Spleen (tissue), 11 donors: ENCODE data around the gene TP73. TPM values are rescaled to one million over a fixed set of nuclear protein-coding genes. Genes with fewer than 3 reads are reported as not detected.
A peak's percentile ranks its signal among the peaks of the same experiment; 100 is the strongest.

ENCODE experiments used
- DNase-seq: peaks from one replicate; pipeline ENCODE4 v3.0.0-alpha.2; 2020
- H3K27ac ChIP-seq, 8 donors: fragments of 200-600 bp; sonication (generic) in 7 of 8; 1 replicate in 4 of 8; 2 replicates in 4 of 8; pipeline versions ENCODE4 v1.5.0 to v1.8.0; 2016 to 2021; ENCODE audit warnings: inconsistent platforms in 4 of 8, mild to moderate bottlenecking in 4 of 8, moderate library complexity in 1 of 8
- H3K27me3 ChIP-seq, 7 donors: fragments of 200-600 bp; sonication (generic) in 6 of 7; replicated peaks in 1 of 7; 1 replicate in 4 of 7; 2 replicates in 3 of 7; pipeline versions ENCODE4 v1.5.0 to v1.8.0; 2016 to 2021; ENCODE audit warnings: inconsistent platforms in 3 of 7, mild to moderate bottlenecking in 1 of 7
- H3K36me3 ChIP-seq, 6 donors: fragments of 200-600 bp; sonication (generic) in 5 of 6; 1 replicate in 4 of 6; 2 replicates in 2 of 6; pipeline versions ENCODE4 v1.5.0 to v1.8.0; 2016 to 2021; ENCODE audit warnings: inconsistent platforms in 2 of 6
- H3K4me1 ChIP-seq, 6 donors: fragments of 200-600 bp; sonication (generic) in 5 of 6; 1 replicate in 3 of 6; 2 replicates in 3 of 6; pipeline versions ENCODE4 v1.5.0 to v1.8.0; 2016 to 2021; ENCODE audit warnings: inconsistent platforms in 3 of 6
- H3K4me3 ChIP-seq, 8 donors: fragments of 200-600 bp; sonication (generic) in 7 of 8; 1 replicate in 4 of 8; 2 replicates in 4 of 8; pipeline versions ENCODE4 v1.5.0 to v1.8.0; 2016 to 2021; ENCODE audit warnings: inconsistent platforms in 4 of 8, mild to moderate bottlenecking in 4 of 8, moderate library complexity in 2 of 8
- H3K9me3 ChIP-seq, 8 donors: fragments of 200-600 bp; sonication (generic) in 7 of 8; 1 replicate in 4 of 8; 2 replicates in 4 of 8; pipeline versions ENCODE4 v1.5.0 to v1.8.0; 2016 to 2021; ENCODE audit warnings: inconsistent platforms in 4 of 8
- POLR2A ChIP-seq, 3 donors: fragments of 450-650 bp; IDR thresholded peaks; one replicate each; pipeline ENCODE4 v1.5.1; 2017; ENCODE audit warnings: antibody characterized with exemption in 3 of 3, mild to moderate bottlenecking in 1 of 3
- POLR2AphosphoS5 ChIP-seq, 3 donors: sonication (generic); formaldehyde crosslinking; IDR thresholded peaks; one replicate each; pipeline ENCODE4 v1.5.1; 2017; ENCODE audit warnings: antibody characterized with exemption in 3 of 3
- WGBS, 5 donors: extraction: QIAGEN DNeasy Blood & Tissue Kit in 3 of 5; methylation state at CpG; one replicate each; pipeline versions ENCODE4 v1.1.5 to v1.1.7; 2013 to 2018; 5-methylcytosine and 5-hydroxymethylcytosine counted together
- intact Hi-C: fragments of 100-400 bp; cut with DNase I; formaldehyde crosslinking; loops from one replicate; pipeline ENCODE4 v1.15.0; 2023; ENCODE audit warnings: low total_unique reads
- polyA plus RNA-seq, 3 donors: library from polyadenylated mRNA; stranded (reverse); fragments of 200-250 nt; gene quantifications; one replicate each; pipeline ENCODE4 v1.2.1, GENCODE V29; 2013
- total RNA-seq, 7 donors: library from RNA; depleted of rRNA in 3 of 7; stranded (reverse); fragments of >200 nt in 3 of 7; fragmentation: NEBNext Ultra II Directional in 4 of 7; extraction: Animal tissue kit (Norgen Biotek cat#: 25700) in 4 of 7; gene quantifications; one replicate each; pipeline versions ENCODE4 v1.1.0 to v1.2.1, GENCODE V29; 2016 to 2021
- TF ChIP-seq, protein P1 (sequence below), 11 experiments: fragments of 200-600 bp in 7 of 11; fragments of 450-650 bp in 4 of 11; sonication (generic) in 4 of 11; IDR thresholded peaks in 8 of 11; conservative IDR thresholded peaks in 3 of 11; 1 replicate in 7 of 11; 2 replicates in 4 of 11; pipeline versions ENCODE4 v1.4.0 to v1.8.0; 2016 to 2021; ENCODE audit warnings: antibody characterized with exemption in 11 of 11, inconsistent platforms in 4 of 11, mild to moderate bottlenecking in 1 of 11
- donor health status: healthy with polysubstance abuse.
- donor health status: DM: no; HTN: no; CAD: no; lungs with moderate emphysema.
- donor health status: DM: no; HTN: no; CAD: no.
- donor health status: Bipolar disorder and iron deficiency.
- donor health status: healthy.
- donor health status: DM: no; HTN: no; CAD: no.
- donor health status: DM: yes; HTN: yes; CAD: no.

The TP73 gene
- total and polyA plus RNA-seq, 10 donors: 0.11 to 4.3 (median 0.96) TPM

- TF ChIP-seq POLR2AphosphoS5 (IDR thresholded peaks at IDR 0.05) (peak in 1 of 3 donors; percentile 16), POLR2A (IDR thresholded peaks at IDR 0.05) (no peak)
- TF ChIP-seq, protein P1, sequence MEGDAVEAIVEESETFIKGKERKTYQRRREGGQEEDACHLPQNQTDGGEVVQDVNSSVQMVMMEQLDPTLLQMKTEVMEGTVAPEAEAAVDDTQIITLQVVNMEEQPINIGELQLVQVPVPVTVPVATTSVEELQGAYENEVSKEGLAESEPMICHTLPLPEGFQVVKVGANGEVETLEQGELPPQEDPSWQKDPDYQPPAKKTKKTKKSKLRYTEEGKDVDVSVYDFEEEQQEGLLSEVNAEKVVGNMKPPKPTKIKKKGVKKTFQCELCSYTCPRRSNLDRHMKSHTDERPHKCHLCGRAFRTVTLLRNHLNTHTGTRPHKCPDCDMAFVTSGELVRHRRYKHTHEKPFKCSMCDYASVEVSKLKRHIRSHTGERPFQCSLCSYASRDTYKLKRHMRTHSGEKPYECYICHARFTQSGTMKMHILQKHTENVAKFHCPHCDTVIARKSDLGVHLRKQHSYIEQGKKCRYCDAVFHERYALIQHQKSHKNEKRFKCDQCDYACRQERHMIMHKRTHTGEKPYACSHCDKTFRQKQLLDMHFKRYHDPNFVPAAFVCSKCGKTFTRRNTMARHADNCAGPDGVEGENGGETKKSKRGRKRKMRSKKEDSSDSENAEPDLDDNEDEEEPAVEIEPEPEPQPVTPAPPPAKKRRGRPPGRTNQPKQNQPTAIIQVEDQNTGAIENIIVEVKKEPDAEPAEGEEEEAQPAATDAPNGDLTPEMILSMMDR (IDR thresholded peaks at IDR 0.05 in 8 of 11, conservative IDR thresholded peaks at IDR 0.05 in 3 of 11): no peak
- DNase-seq: no peak
- H3K4me1 ChIP-seq: peaks cover 7 to 79% (median 39%) of the 10 kb centered on the region in 6 donors
- peaks cover 0 to 28% (median 0%) of the 10 kb centered on the region in 7 donors for H3K27me3 ChIP-seq
- peak overlapping the region in 7 of 8 donors; percentile 11 to 89 (median 81) for H3K27ac ChIP-seq
- intact Hi-C loops: no loop called here
- 13 to 34% (median 22%) methylated on average over 5 of the region's 5 CpGs for WGBS, 5 donors
- H3K36me3 ChIP-seq: no peaks in the 10 kb centered on the region
- no peaks in the 10 kb centered on the region for H3K9me3 ChIP-seq
- H3K4me3 ChIP-seq: peak overlapping the region in 1 of 8 donors; percentile 47
These were observed 25.2 kb downstream of the TP73 start for GRCh38 chr1:3677484-3677883.

- Histone ChIP-seq H3K4me3 (peak overlapping the region in 1 of 8 donors; percentile 35), H3K27me3 (peaks cover 0 to 29% (median 0%) of the 10 kb centered on the region in 7 donors), H3K36me3 (no peaks in the 10 kb centered on the region), H3K9me3 (no peaks in the 10 kb centered on the region), H3K27ac (peak overlapping the region in 6 of 8 donors; percentile 73 to 89 (median 83)), H3K4me1 (peaks cover 7 to 68% (median 36%) of the 10 kb centered on the region in 6 donors)
- DNase-seq: no peak
- intact Hi-C loops: no loop called here
- TF ChIP-seq, protein P1 (IDR thresholded peaks at IDR 0.05 in 8 of 11, conservative IDR thresholded peaks at IDR 0.05 in 3 of 11): no peak
- TF ChIP-seq POLR2A (IDR thresholded peaks at IDR 0.05) (no peak), POLR2AphosphoS5 (IDR thresholded peaks at IDR 0.05) (no peak)
- WGBS, 5 donors: 36 to 55% (median 51%) methylated on average over 6 to 21 of the region's 21 CpGs
These were observed 26.2 kb downstream of the TP73 start for GRCh38 chr1:3678361-3679097.

DNA sequence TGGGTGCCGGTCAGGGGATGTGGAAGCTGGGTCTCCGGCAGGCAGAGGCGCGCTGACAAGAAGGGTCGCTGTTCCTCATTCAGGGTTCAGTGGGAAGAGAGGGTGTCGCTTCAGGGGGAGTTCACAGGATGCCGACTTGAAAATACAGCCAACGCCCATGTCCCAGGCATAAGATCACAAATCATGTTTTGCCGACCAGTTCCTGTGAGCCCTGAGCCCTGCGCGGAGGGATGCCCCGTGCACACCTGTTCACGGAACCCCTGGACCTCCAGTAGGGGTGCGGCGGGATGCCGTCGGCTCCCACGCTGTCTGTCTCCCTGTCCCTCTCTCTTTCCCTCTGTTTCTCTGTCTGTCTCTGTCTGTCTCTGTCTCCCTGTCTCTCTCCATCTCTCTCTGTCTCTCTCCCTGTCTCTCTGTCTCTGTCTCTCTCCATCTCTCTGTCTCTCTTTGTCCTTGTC is 26.8 kb downstream of the TP73 start:
- 32 to 77% (median 59%) methylated on average over 16 to 18 of the region's 18 CpGs for WGBS, 5 donors
- intact Hi-C loops: no loop called here
- H3K4me1 ChIP-seq: peaks cover 7 to 67% (median 33%) of the 10 kb centered on the region in 6 donors
- peak overlapping the region in 1 of 8 donors; percentile 35 for H3K4me3 ChIP-seq
- no peak for TF ChIP-seq POLR2AphosphoS5 (IDR thresholded peaks at IDR 0.05)
- TF ChIP-seq, protein P1 (IDR thresholded peaks at IDR 0.05 in 8 of 11, conservative IDR thresholded peaks at IDR 0.05 in 3 of 11): no peak
- TF ChIP-seq POLR2A (IDR thresholded peaks at IDR 0.05): no peak
- DNase-seq: no peak
- H3K9me3 ChIP-seq: no peaks in the 10 kb centered on the region
- no peaks in the 10 kb centered on the region for H3K36me3 ChIP-seq
- H3K27me3 ChIP-seq: peaks cover 0 to 35% (median 0%) of the 10 kb centered on the region in 7 donors
- peak overlapping the region in 4 of 8 donors; percentile 79 to 89 (median 87) for H3K27ac ChIP-seq

- DNase-seq: no peak
- H3K27me3 ChIP-seq: peaks cover 0 to 43% (median 0%) of the 10 kb centered on the region in 7 donors
- H3K9me3 ChIP-seq: no peaks in the 10 kb centered on the region
- H3K27ac ChIP-seq: no peak overlapping the region
- H3K4me1 ChIP-seq: peaks cover 7 to 63% (median 35%) of the 10 kb centered on the region in 6 donors
- no peak overlapping the region for H3K4me3 ChIP-seq
- WGBS, 5 donors: 91 to 97% (median 96%) methylated on average over 9 of the region's 9 CpGs
- TF ChIP-seq POLR2AphosphoS5 (IDR thresholded peaks at IDR 0.05): no peak
- TF ChIP-seq, protein P1 (IDR thresholded peaks at IDR 0.05 in 8 of 11, conservative IDR thresholded peaks at IDR 0.05 in 3 of 11): no peak
- TF ChIP-seq POLR2A (IDR thresholded peaks at IDR 0.05): no peak
- intact Hi-C loops: no loop called here
- no peaks in the 10 kb centered on the region for H3K36me3 ChIP-seq
These were observed 27.6 kb downstream of the TP73 start for GRCh38 chr1:3679799-3680453.
